Stimulated activated CD4-positive, alpha-beta T cell treated with anti-CD3 and anti-CD28 coated beads, Interleukin-12 subunit alpha, Interleukin-12 subunit beta, amount 100 ng/mL, for 48 hours (primary cell): Measurements from ENCODE around the gene RASSF9.

Source experiments
- DNase-seq, 3 donors: peaks; one replicate each; pipeline ENCODE4 v3.0.0-alpha.2; 2020; ENCODE audit warnings: low read depth in 2 of 3, low spot score in 1 of 3

RASSF9 gene

GRCh38 chr12:85836197-85837090, at the start of gene RASSF9:
TSS of gene RASSF9 (minus strand) at chr12:85836409. CDS start at chr12:85836201, 208 bp downstream.
- DNase-seq = no peak

GRCh38 chr12:85883763-85884162, 47.6 kb upstream of the RASSF9 start:
- no peak for DNase-seq

- DNase-seq = no peak
Observed at GRCh38 chr12:85877459-85877858, 41.2 kb upstream of the RASSF9 start.

- DNase-seq = no peak
Observed at GRCh38 chr12:85874031-85874461, 37.8 kb upstream of the RASSF9 start, which contains the start of gene NTS. TSS of gene NTS (plus strand) at chr12:85874295. CDS start at chr12:85874404, 109 bp downstream.

- DNase-seq = no peak
Observed at GRCh38 chr12:85872497-85873091, 36.4 kb upstream of the RASSF9 start.

GRCh38 chr12:85866986-85867776, 31.0 kb upstream of the RASSF9 start:
- DNase-seq = peak in 1 of 3 donors; percentile 12

- no peak for DNase-seq
Observed at GRCh38 chr12:85865890-85866289, 29.7 kb upstream of the RASSF9 start.

- no peak for DNase-seq
Observed at GRCh38 chr12:85856966-85857365, 20.8 kb upstream of the RASSF9 start.

- DNase-seq = no peak
Observed at GRCh38 chr12:85855305-85855704, 19.1 kb upstream of the RASSF9 start.

- no peak for DNase-seq
Observed at GRCh38 chr12:85849344-85849743, 13.1 kb upstream of the RASSF9 start.

GRCh38 chr12:85843606-85844310, 7.5 kb upstream of the RASSF9 start:
- no peak for DNase-seq

GRCh38 chr12:85835426-85836196, 598 bp downstream of the RASSF9 start:
- no peak for DNase-seq

- DNase-seq = no peak
Observed at GRCh38 chr12:85834378-85834777, 1.8 kb downstream of the RASSF9 start.

GRCh38 chr12:85833579-85833978, 2.6 kb downstream of the RASSF9 start:
- DNase-seq = no peak

GRCh38 chr12:85831327-85831990, 4.8 kb downstream of the RASSF9 start:
- no peak for DNase-seq

GRCh38 chr12:85829391-85829790, 6.8 kb downstream of the RASSF9 start:
- no peak for DNase-seq

GRCh38 chr12:85828576-85828975, 7.6 kb downstream of the RASSF9 start:
- no peak for DNase-seq

GRCh38 chr12:85825746-85826145, 10.5 kb downstream of the RASSF9 start:
- no peak for DNase-seq

- no peak for DNase-seq
Observed at GRCh38 chr12:85823436-85824180, 12.6 kb downstream of the RASSF9 start.
